ENCODE results near the gene KSR2.

KSR2 gene

GRCh38 chr12:117484901-117485300 lies 483.9 kb downstream of the KSR2 start:
- FAIRE-seq, result no peak

DNA sequence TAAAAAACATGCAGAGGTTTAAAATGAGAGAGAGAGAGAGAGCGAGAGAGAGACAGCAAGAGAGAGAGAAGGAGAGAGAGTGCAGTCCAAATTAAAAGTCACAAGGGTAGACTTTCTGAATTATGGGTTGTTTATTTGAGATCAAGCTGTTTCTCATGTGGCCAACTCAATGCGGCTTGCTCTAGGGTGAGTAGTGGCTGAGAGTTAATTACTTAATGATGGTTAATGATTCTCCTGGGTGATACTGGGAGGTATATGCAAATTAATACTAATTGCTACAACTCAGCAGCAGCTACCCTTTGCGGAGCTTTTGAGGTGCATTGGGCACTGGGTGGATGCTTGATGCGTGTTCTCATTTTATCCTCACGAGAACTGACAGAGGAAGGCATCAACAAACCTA lies 485.3 kb downstream of the KSR2 start:
- FAIRE-seq, result no peak

DNA sequence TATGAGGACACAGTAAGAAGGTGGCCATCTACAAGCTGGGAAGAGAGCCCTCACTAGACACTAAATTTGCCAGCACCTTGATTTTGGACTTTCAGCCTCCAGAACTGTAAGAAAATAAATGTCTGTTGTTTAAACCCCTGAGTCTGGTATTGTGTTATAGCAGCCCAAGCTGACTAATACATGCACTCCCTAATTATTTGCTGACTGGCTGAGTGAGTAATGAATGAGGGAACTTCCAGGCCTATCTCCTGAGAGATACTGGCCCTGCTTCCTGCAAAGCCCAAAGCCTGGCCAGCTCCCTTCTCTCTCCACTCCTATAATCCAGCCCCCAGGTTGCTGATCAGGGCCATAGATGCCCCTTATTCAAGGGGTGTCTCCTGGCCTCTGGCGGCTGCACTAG lies 487.3 kb downstream of the KSR2 start:
- FAIRE-seq, result no peak

GRCh38 chr12:117476341-117476740 lies 492.4 kb downstream of the KSR2 start:
- no peak for FAIRE-seq

- FAIRE-seq, result no peak
Measured at GRCh38 chr12:117473856-117474255, 494.9 kb downstream of the KSR2 start.

DNA sequence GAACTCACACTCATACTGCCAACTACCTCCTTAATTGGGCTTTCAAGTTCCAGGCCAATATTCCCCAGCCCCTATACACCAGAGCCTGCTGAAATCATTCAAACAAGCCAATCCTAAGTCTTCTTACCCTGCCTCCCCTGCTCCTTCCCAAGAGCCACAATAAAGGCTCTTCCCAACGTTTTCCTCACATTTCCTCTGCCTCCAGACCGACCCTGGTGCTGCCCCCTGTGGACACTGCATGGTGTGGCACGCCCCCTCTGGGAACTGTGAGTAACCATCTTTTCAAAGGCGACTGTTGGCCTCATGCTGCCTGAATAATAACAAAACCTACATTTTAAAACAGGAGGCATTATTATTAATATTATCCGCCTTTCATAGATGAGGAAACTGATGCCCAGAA lies 495.8 kb downstream of the KSR2 start:
- FAIRE-seq, result no peak

- FAIRE-seq, result no peak
Measured at GRCh38 chr12:117470804-117471203, 498.0 kb downstream of the KSR2 start.

GRCh38 chr12:117469883-117470483 lies 498.8 kb downstream of the KSR2 start:
- no peak for FAIRE-seq

DNA sequence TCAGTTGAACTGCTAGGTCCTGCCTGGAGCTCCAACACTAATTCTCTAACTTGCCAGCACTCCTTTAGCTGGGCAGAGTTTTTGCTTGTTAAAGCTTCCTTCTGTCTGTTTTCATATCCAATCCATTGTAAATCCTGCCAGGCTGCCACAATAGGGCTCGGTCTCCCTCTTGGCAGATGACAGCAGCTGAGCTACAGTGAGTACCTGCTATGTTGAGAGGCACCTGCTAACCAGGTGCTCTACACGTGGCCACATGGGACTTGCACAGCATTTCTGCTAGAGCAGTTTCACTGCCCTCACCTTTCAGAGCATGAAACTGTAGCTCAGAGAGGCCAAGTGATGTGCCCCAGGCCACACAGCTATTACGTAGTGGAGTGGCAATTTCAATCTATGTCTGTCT lies 500.8 kb downstream of the KSR2 start:
- no peak for FAIRE-seq

- FAIRE-seq, result no peak
Measured at GRCh38 chr12:117467588-117467987, 501.2 kb downstream of the KSR2 start.

DNA sequence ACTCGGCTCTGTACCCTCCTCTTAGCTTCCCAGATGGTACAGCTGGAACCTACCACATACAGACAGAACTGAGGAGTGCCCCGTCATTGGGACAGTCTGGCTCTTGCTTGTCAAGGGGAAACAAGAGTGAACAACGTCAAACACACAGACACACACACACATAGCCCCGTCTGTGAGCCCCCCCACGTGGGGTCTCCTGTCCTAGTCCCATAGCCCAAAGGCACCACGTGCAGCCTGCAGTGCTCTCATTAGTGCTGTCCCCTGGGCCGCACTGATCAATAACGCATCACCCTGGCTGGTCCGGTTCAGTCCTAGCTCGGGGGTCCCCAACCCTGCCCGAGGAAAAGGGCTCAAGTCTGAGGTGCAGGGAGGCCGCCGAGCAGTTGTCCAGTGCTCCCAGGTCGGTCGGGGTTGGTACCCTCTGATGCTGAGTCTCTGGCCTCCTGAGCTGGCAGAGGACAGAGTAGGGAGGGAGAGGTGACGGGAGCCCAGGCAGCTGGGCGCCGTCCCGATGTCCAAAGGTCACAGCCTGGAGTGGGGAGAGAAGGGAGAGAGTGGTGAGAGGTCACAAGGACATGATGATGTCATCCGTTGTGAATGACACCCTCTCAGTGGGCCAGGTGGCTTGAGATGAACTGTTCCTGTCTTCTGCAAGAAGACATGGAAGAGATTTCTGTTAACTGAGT lies 502.0 kb downstream of the KSR2 start:
- FAIRE-seq, result no peak

DNA sequence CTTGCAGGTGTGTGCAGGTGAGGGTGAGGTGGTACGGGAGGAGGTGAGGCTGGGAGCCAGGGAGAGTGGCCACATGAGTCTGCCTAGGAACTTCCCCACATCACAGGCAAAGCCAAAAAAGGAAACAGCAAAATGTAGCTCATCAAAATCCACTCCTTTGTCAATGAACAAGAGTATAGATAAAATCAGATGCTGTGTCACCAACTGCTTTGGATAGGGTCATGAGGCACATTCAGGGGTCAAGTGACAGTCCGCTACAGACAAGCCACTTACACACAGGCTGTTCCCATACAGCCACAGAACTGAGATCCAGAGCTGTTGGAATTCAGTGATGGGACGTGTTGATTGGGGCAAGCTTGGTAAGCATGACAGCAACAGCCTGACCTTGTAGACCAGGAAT lies 507.1 kb downstream of the KSR2 start:
- no peak for FAIRE-seq

DNA sequence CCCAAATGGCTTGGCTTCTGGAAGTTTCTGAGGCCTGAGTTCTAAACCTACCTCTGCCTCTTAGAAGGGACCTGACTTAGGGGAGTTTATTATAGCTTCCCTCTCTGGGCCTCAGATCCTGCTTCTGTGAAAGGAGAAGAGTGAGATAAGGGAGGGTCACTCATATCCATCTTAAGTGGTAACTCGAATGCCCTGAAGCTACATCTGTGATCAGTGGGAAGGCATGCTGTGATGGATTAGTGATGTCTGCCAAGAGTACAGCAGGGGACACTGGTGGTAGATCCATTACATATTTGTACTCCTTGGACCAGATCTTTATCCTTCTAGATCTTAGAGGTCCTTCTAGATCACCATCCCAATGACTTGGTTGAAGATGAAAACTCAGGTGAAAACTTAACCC lies 509.6 kb downstream of the KSR2 start:
- no peak for FAIRE-seq

DNA sequence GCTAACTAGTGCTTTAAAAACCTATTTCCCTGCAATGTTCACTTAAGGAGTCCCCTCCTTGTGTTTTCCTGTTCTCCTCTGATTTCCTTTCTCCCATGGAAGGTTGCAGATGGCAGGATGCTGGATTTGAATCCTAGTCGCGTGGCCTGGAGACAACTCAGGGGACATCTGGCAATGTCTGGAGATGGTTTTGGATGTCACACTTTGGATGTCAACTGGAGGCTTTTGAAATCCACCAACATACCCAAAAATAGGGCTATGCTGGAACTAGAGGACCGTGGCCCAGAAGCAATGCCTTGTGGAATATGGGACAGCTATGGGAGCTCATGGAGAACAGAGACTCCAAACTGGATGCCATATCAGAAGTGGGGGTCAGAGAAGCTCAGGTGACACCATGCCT lies 511.6 kb downstream of the KSR2 start:
- no peak for FAIRE-seq

DNA sequence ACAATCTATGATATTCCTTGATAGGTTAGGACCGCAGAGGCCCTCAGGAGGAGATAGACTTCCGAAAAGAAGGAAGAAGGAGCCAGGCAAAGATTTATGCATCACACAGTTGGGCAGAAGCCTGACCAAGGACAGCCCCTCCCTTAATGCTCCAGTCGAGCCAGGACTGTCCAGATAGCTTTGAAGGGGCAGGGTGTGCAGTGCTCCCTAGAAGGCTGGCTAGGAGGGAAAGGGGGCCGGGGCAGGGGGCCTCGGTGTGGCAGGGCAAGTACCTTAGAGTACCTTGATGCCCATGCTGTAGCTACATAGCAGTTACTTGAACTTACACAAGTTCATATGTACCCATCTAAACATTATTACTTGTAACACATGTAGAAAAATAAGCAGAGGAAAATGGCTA lies 512.7 kb downstream of the KSR2 start:
- FAIRE-seq, result no peak

DNA sequence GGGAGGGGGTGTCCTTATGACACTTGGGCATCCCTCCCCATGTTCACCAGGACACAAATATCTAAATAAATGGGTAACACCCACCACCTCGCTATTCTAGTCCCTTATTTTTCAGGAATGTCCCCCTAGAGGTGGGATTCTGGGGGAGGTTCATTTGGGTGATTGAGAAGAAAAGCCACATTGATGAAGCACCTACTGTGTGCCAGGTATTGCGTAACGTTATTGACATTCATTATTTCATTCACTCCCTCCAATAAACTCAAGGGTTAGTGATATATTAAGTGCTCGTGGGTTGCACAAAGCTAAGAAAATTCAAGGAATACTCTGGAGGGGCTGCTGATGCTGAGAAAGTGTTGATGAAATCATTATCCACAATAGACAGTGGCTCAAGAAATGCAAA lies 514.8 kb downstream of the KSR2 start:
- FAIRE-seq, result no peak

DNA sequence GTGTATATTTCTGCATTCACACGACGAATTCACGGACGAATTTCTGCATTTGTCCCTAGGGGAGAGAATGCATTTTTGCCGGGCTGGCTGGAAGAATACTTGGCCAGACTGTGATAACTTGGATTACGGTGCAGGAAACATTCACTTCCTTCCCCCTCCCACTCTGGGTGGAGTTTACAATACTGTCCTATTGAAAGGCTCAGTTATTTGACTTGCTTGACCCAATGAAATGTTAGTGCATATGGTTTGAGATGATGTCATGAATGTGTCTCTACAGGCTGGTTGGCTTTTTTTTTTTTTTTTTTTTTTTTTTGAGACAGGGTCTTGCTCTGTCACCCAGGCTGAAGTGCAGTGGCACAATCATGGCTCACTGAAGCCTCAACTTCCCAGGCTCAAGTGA lies 516.7 kb downstream of the KSR2 start:
- no peak for FAIRE-seq

DNA sequence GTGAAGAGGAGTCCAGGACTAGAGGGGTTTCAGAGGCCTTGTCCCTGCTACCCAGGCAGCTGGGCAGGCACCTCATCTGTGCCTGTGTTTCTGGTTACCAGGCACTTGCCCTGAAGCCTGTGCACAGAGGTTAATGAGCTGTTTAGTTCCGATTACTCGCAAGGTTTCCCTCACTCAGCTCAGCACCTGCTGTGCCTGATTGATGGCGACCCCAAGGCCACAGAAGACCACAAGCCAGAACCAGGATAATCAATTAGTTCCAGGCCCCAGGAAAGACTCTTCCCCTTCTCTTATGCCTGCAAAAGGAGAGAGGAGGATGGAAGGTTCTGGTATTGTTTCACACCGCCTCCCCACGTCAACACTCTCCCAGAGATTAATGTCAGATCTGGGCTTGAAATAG lies 518.6 kb downstream of the KSR2 start:
- no peak for FAIRE-seq

GRCh38 chr12:117447665-117448366 lies 521.0 kb downstream of the KSR2 start:
- no peak for FAIRE-seq

DNA sequence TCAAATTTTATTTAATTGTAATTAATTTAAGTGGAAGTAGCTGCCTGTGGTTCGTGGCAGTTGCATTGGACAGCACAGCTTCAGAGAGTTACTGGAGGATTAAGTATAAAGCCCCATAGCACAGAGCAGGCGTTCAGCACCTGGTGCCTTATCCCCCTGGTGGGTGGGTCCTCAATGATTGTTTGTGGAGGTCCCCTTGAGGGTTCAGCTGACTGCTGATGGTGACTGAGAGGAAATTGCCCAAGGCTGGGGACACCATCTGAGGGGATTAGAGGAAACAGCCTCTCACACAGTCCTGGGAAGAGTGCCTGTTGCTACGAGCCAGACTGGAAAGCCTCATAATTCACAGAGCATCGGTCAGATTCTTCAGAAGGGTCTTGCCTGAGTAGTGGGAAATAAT lies 524.0 kb downstream of the KSR2 start:
- no peak for FAIRE-seq

DNA sequence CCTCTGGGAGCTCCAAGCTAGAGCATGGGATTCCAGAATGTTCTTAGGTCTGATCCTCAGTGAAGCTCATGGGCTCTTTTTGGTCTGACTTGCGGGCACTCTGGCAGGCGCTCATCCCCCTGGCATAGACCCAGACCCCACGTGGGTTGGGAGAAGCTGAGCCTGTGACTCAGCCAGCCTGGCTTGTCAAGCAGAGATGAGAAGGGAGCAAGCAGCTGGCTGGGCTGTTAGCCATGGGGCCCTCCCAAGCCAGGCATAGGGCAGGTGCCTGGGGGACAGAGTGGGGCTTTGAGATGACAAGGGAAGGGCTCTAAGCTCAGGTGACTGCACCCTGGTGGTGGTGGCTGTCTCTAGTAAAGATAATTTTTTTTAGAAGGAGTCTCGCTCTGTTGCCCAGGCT lies 527.0 kb downstream of the KSR2 start:
- no peak for FAIRE-seq

GRCh38 chr12:117440384-117440783 lies 528.4 kb downstream of the KSR2 start:
- no peak for FAIRE-seq

DNA sequence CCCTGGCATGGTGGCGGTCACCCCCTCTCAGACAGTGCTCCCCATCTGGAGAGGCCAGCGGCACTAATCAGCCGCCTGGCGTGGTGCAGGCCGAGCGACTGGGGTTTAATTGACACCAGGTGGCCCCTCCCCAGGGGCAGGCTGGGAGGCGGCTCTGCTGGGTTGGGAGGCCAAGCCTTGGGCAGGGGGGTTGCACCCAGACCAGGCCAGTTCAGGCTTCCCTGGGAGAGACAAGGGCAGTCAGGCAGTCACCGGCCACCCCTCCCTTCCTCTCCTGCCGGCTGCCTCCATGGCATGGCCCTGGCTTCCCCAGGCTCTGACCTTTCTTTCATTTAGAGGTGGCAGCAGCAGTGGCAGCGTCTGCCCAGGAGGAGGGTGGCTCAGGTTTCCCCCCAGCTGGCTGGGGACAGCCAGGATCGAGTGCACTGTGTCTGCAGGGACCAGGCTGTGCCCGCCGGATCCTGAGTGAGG lies 529.2 kb downstream of the KSR2 start:
- no peak for FAIRE-seq

DNA sequence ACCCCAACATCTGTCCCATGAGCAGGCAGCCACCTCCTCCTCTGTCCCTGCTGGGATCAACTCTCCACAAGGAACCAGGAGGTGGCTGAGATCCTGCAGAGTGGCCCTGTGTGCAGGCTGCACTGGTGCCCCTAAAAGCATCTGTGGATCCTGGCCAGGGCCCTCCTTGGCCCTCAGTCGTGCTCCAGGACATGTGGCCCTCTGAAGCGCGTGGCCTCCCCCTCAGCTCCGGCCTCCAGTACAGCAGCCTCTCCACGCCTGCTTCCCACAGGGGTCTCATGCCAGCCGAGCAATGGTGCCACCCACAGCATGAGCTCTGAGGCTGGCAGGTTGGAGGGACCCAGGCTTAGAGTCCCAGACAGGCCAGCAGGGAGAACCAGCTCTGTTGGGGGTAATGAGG lies 530.0 kb downstream of the KSR2 start:
- no peak for FAIRE-seq

All from A204.1 (cell line).